GM12878 (cell line): ENCODE results near the gene BAK1. TPM values are rescaled to one million over a fixed set of nuclear protein-coding genes. Genes with fewer than 3 reads are reported as not detected.

Source experiments
- CREM ChIP-seq: IDR thresholded peaks from 2 replicates; pipeline ENCODE4 v1.6.1; 2014; ENCODE audit warnings: antibody characterized with exemption, low read depth
- MEF2A ChIP-seq: IDR thresholded peaks from 2 replicates; pipeline ENCODE4 v1.6.1; 2011; ENCODE audit warnings: low read depth, mild to moderate bottlenecking, low read length, moderate library complexity; ENCODE audit not compliant: insufficient read depth
- SMC3 ChIP-seq: IDR thresholded peaks from 2 replicates; pipeline ENCODE4 v1.6.1; 2011; ENCODE audit warnings: low read length, improper control_type of control experiment, borderline replicate concordance
- TAF1 ChIP-seq: IDR thresholded peaks from 2 replicates; pipeline ENCODE4 v1.6.1; 2011; ENCODE audit warnings: mild to moderate bottlenecking, low read depth, low read length, borderline replicate concordance
- polyA plus RNA-seq, 11 experiments: library from polyadenylated mRNA; depleted of rRNA in 4 of 11; unstranded in 6 of 11; stranded (reverse) in 5 of 11; fragments of >200 nt; fragmentation: Nextera tagmentation in 4 of 11; fragmentation: Illumina TruSeq in 1 of 11; extraction: Ambion mirVana in 4 of 11; extraction: Trizol in 1 of 11; gene quantifications; 1 replicate in 1 of 11; 2 replicates in 10 of 11; pipeline versions ENCODE4 v1.2.1 to v1.2.3, GENCODE V29; 2011 to 2016; ENCODE audit warnings: inconsistent platforms in 2 of 11, missing spikeins in 2 of 11, low read depth in 1 of 11
- total RNA-seq, 4 experiments: library from RNA; depleted of rRNA in 3 of 4; stranded (reverse); fragments of >200 nt in 3 of 4; fragmentation: Illumina TruSeq in 1 of 4; extraction: Trizol in 1 of 4; gene quantifications; 2 replicates each; pipeline versions ENCODE4 v1.2.1 to v1.2.3, GENCODE V29; 2013 to 2021
- TF ChIP-seq, protein P1 (sequence below): IDR thresholded peaks from 2 replicates; pipeline ENCODE4 v1.6.1; 2012; ENCODE audit warnings: mild to moderate bottlenecking, low read depth, low read length
- TF ChIP-seq, protein P2 (sequence below): IDR thresholded peaks from 2 replicates; pipeline ENCODE4 v1.6.1; 2011; ENCODE audit warnings: low read depth, low read length, improper control_type of control experiment, borderline replicate concordance
- TF ChIP-seq, protein P3 (sequence below): fragments of 450-650 bp; IDR thresholded peaks from 2 replicates; pipeline ENCODE4 v1.6.1; 2016; ENCODE audit warnings: mild to moderate bottlenecking

BAK1 gene
- total and polyA plus RNA-seq, 10 of the 15 experiments (the other 5 are each of a cell fraction or from before 2014, with no cell fraction given), result 6.3 to 65.8 (median 29.6) TPM

DNA sequence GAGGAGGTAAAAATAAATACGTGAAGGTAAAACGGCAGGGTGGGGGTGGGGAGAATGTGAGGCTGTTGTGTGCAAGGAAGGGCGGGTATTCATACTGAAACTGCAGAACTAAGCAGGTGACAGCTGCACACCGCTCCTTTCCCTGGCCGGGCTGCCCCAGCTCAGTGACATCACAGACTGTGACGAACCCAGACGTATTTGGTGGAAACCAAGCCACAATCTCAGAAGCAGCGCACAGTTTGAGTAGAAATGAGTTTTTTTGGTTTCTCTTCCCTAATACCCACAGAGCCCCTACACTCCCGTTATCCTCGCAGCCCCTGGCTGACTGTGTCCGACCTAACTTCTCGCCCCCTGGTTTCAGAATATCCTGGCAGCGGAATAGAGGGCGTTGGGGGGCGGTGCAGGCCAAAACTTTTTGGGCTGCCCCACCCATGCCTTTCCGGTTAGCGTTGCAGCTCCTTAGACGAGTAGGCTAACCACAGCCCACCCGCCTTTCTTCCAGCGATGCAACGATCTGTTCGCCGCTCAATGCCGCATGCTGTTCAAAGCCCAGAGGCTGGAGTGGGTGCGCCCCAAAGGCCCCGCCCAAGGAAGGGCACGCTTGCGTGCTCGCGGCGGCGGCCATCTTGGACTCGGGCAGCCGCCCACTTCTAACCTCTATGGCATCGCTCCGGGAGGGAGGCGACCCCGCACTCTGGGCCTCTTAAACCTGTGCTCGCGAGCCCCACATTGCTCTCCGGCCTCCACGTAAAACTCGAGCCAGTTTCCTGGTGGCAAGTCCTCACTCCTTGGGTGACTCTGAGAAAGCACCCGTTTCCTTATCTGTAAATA lies 9.1 kb downstream of the BAK1 start (continued):
- TF ChIP-seq, protein P1, sequence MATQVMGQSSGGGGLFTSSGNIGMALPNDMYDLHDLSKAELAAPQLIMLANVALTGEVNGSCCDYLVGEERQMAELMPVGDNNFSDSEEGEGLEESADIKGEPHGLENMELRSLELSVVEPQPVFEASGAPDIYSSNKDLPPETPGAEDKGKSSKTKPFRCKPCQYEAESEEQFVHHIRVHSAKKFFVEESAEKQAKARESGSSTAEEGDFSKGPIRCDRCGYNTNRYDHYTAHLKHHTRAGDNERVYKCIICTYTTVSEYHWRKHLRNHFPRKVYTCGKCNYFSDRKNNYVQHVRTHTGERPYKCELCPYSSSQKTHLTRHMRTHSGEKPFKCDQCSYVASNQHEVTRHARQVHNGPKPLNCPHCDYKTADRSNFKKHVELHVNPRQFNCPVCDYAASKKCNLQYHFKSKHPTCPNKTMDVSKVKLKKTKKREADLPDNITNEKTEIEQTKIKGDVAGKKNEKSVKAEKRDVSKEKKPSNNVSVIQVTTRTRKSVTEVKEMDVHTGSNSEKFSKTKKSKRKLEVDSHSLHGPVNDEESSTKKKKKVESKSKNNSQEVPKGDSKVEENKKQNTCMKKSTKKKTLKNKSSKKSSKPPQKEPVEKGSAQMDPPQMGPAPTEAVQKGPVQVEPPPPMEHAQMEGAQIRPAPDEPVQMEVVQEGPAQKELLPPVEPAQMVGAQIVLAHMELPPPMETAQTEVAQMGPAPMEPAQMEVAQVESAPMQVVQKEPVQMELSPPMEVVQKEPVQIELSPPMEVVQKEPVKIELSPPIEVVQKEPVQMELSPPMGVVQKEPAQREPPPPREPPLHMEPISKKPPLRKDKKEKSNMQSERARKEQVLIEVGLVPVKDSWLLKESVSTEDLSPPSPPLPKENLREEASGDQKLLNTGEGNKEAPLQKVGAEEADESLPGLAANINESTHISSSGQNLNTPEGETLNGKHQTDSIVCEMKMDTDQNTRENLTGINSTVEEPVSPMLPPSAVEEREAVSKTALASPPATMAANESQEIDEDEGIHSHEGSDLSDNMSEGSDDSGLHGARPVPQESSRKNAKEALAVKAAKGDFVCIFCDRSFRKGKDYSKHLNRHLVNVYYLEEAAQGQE, result peak; percentile 28; the same call in 1 of the 2 replicates
- peak; percentile 19 for TF ChIP-seq SMC3
- TF ChIP-seq, protein P2, sequence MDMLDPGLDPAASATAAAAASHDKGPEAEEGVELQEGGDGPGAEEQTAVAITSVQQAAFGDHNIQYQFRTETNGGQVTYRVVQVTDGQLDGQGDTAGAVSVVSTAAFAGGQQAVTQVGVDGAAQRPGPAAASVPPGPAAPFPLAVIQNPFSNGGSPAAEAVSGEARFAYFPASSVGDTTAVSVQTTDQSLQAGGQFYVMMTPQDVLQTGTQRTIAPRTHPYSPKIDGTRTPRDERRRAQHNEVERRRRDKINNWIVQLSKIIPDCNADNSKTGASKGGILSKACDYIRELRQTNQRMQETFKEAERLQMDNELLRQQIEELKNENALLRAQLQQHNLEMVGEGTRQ, result no peak; the same call in 1 of the 2 replicates
- TF ChIP-seq CREM, result peak; percentile 98
- peak; percentile 84 for TF ChIP-seq MEF2A
- TF ChIP-seq, protein P3, sequence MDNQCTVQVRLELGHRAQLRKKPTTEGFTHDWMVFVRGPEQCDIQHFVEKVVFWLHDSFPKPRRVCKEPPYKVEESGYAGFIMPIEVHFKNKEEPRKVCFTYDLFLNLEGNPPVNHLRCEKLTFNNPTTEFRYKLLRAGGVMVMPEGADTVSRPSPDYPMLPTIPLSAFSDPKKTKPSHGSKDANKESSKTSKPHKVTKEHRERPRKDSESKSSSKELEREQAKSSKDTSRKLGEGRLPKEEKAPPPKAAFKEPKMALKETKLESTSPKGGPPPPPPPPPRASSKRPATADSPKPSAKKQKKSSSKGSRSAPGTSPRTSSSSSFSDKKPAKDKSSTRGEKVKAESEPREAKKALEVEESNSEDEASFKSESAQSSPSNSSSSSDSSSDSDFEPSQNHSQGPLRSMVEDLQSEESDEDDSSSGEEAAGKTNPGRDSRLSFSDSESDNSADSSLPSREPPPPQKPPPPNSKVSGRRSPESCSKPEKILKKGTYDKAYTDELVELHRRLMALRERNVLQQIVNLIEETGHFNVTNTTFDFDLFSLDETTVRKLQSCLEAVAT, result peak; percentile 90
- TF ChIP-seq TAF1, result peak; percentile 73; the same call in 1 of the 2 replicates
